GM19328 (cell line): ENCODE data around the gene MKRN3.
"Not testable (repeated sequence)": the region's sequence is repeated elsewhere in the genome, so short reads cannot be mapped to it uniquely, and the experiment has no call there.

Experiments used
- ATAC-seq: cut with Tn5 transposase; IDR thresholded peaks from one replicate; pipeline ENCODE4 v1.9.1; 2021; ENCODE audit warnings: mild to moderate bottlenecking, moderate library complexity; ENCODE audit not compliant: unreplicated experiment

MKRN3 gene

GRCh38 chr15:23578521-23579150, 13.2 kb downstream of the MKRN3 start:
- ATAC-seq: no peak

- no peak for ATAC-seq
Measured at GRCh38 chr15:23588268-23588667, 22.8 kb downstream of the MKRN3 start.

DNA sequence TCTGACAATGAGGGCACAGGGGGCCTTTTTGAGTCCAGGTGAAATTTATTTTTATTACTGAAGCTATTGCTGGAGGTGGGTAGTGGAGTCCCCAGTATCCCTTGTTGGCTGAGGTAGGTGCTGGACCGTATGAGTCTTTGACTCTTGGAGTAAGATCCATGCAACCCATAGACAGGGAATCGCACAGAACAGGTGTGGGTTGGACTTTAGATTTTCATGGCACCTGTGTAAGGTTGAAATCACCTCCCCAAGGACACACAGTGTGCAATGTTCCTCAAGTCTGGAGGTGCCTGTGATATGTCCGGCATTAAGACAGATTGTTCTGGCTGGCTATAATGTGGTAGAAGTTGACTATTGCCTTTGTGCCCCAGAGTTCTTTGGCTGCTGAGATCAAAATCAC, 23.5 kb downstream of the MKRN3 start:
- no peak for ATAC-seq

DNA sequence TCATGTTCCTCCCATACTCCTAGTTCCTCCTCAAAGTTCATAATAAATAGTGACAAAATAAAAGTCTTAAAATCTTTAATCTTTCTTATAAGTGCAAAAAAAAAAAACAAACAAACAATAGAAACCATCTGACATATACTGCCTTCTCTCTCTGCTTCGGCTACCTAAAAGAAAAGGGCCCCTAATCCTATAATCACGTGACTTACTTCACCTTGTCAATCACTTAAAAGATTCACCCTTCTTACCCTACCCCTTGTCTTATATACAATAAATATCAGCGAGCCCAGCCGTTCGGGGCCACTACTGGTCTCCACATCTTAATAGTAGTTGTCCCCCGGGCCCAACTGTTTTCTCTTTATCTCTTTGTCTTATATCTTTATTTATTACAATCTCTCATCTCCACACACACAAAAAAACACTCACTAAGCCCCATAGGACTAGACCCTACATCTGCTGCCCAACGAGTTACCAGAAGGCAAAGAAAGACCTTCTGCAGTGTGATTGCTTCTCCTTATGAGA, 28.8 kb downstream of the MKRN3 start:
- no peak for ATAC-seq

GRCh38 chr15:23595368-23595767, 29.9 kb downstream of the MKRN3 start:
- no peak for ATAC-seq

GRCh38 chr15:23596736-23597135, 31.3 kb downstream of the MKRN3 start:
- no peak for ATAC-seq

GRCh38 chr15:23597278-23597677, 31.8 kb downstream of the MKRN3 start:
- not testable (repeated sequence) for ATAC-seq

DNA sequence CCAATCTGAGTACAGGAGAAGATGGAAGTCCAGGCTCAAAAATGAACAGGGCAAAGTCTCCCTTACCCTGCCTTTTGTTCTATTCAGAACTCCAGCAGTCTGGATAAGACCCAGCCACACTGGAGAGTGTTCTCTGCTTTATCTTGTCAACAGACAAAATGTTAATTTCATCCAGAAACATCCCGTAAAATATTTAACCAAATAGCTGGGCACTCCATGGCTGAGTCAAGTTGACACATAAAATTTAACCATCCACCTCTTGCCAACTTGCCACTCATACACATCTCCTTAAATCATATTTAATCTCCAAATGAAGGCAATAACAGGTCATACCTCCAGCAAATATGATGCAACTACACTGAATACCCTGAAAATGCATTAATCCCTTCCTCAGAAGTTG, 33.6 kb downstream of the MKRN3 start:
- no peak for ATAC-seq

DNA sequence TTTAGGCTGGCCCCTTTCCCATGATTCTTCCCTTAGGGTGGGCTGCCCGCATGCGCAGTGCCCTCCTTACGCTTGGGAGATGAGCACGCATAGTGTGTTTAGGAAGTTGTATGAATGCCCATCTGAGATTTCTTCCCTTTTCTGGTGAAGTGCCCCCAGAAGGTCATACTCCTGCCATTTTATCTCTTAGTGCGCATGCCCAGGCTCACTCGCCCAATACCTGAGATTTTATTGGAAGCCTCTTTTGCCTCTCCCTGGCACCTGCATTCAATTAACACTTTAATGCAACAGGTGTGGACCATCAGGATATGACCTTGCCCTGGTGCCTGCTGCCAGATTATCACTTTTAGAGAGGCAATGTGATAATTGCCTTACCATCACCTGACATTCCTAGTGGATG, 36.6 kb downstream of the MKRN3 start:
- ATAC-seq: no peak

DNA sequence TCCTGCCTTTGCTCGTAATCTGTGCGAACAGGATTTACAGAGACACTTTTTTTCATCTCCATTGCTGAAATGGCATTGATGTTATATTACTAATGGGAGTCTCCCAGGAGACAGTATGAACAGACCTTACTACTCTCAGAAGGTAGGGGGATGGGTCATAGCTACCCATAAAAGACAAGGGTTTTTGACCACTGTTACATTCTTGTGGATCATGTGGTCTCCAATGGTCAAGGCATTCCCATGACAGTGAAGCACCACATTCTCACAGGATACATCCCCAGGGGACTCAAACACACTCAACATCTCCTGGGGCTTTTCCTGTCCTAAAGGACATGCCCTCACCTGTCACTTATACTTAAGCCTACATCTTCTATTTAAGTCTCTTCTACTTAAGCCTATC, 40.8 kb downstream of the MKRN3 start:
- no peak for ATAC-seq

DNA sequence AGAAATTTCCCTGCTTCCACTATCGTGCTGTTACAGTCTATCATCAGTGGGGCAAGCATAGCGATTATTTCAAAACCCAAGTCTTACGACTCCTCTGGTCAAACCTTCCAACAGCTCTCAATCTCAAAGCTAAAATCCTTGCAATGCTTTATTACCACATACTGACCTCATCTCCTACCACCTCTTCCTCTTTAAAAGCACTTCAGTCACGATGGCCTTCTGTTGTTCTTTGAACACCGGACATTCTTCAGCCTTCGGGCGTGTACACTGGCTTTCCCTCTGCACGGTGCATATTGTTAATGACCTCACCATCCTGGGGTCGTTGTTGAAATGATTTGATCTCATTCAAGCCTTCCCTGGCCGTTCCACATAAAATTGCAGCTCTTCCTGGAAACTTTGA, 51.1 kb downstream of the MKRN3 start:
- no peak for ATAC-seq
